ENCODE measurements around the gene VPS72. TPM values are rescaled to one million over a fixed set of nuclear protein-coding genes. Genes with fewer than 3 reads are reported as not detected.
A peak's percentile ranks its signal among the peaks of the same experiment; 100 is the strongest.

The VPS72 gene
- total RNA-seq, 1 experiment from 2014 or later = 103 TPM

DNA sequence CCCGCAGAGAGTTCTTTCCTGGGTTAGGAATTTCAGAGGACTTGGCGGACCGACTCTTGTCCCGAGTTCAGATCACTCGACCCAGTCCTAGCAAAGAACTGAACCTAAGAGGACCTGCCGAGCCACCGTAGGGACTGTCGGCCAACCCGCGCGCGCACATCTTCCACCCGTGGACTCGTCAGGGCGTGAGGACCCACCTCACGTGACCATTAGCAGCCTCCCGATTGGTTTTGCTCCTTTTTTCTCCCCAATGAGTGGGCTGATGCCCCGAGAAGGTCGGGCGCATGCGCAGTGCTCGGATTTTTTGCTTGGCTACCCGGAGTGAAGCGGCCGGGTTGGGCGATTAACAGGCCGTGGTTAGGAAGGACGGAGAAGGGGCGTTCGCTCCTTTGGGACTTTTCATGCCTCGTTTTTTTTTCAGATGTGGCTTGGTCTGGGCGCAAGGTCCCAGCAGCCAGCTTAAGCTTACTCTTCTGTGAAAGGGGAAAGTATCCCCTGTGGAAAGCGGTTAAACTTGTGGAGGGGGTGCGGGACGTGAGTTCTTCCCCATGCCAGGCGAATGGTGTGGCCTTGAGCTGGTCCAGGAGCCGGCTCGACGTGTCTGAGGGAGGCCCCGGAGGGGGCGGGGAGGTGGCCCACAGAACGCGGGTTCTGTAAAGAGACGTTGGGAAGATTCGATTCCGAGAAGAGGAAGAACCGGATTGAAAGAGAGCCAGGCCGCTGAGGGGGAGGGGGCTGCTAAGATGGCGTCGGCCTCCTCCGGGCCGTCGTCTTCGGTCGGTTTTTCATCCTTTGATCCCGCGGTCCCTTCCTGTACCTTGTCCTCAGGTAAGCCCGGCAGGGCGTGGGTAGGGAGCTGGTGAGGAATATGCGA, 8.5 kb upstream of the VPS72 start, which contains the start of gene PIP5K1A (continued):
- TF ChIP-seq AR (CRISPR knock-in tag; IDR thresholded peaks at IDR 0.05) (no peak), FOXJ3 (CRISPR knock-in tag; IDR thresholded peaks at IDR 0.05; ENCODE audit: borderline replicate concordance) (0 out of 2 replicates have a peak, but pooled peaks have one; percentile 31), MAX (CRISPR knock-in tag; IDR thresholded peaks at IDR 0.05) (peak; percentile 64; the same call in 1 of the 2 replicates), NFE2L1 (CRISPR knock-in tag; IDR thresholded peaks at IDR 0.05) (no peak), ZNF512 (CRISPR knock-in tag; IDR thresholded peaks at IDR 0.05; ENCODE audit: borderline replicate concordance) (no peak), ZSCAN18 (CRISPR knock-in tag; IDR thresholded peaks at IDR 0.05) (no peak), RELA (CRISPR knock-in tag; IDR thresholded peaks at IDR 0.05; ENCODE audit: borderline replicate concordance) (no peak), HMGA2 (CRISPR knock-in tag; IDR thresholded peaks at IDR 0.05) (no peak)

GRCh38 chr1:151197863-151198253, 7.9 kb upstream of the VPS72 start:
- DNase-seq (ENCODE audit: low spot score) (no peak), ATAC-seq (no peak)
- H3K36me3 Mint-ChIP-seq = peaks cover 14% of the 10 kb centered on the region
- ChIA-PET CTCF (interaction anchor here (1.9 to 2.0 kb wide), 2 partner anchors 54 to 57 kb away, joined by 4 to 7 read pairs; partner anchors contain the start of gene PSMD4), POLR2A (no interaction called here)
- no peaks in the 10 kb centered on the region for H3K9me3 Mint-ChIP-seq
- peak overlapping the region; percentile 99 for H3K4me3 Mint-ChIP-seq
- H3K27ac Mint-ChIP-seq = peak overlapping the region; percentile 99
- H3K27me3 Mint-ChIP-seq (ENCODE audit: low read depth) = no peaks in the 10 kb centered on the region; the same call in 1 of the 2 replicates
- peaks cover 25% of the 10 kb centered on the region for H3K4me1 Mint-ChIP-seq
- TF ChIP-seq OVOL2 (CRISPR knock-in tag; IDR thresholded peaks at IDR 0.05; ENCODE audit: borderline replicate concordance) (no peak), HMGA2 (CRISPR knock-in tag; IDR thresholded peaks at IDR 0.05) (no peak), CTCF (IDR thresholded peaks at IDR 0.05) (no peak), TEAD1 (CRISPR knock-in tag; IDR thresholded peaks at IDR 0.05) (no peak), ARID4B (CRISPR knock-in tag; IDR thresholded peaks at IDR 0.05; ENCODE audit: borderline replicate concordance) (no peak), ZNF396 (CRISPR knock-in tag; IDR thresholded peaks at IDR 0.05; ENCODE audit: borderline replicate concordance) (no peak), RELA (CRISPR knock-in tag; IDR thresholded peaks at IDR 0.05; ENCODE audit: borderline replicate concordance) (no peak)
- TF ChIP-seq, protein P1, sequence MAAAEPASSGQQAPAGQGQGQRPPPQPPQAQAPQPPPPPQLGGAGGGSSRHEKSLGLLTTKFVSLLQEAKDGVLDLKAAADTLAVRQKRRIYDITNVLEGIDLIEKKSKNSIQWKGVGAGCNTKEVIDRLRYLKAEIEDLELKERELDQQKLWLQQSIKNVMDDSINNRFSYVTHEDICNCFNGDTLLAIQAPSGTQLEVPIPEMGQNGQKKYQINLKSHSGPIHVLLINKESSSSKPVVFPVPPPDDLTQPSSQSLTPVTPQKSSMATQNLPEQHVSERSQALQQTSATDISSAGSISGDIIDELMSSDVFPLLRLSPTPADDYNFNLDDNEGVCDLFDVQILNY (CRISPR knock-in tag; IDR thresholded peaks at IDR 0.05) = no peak
- TF ChIP-seq, protein P2, sequence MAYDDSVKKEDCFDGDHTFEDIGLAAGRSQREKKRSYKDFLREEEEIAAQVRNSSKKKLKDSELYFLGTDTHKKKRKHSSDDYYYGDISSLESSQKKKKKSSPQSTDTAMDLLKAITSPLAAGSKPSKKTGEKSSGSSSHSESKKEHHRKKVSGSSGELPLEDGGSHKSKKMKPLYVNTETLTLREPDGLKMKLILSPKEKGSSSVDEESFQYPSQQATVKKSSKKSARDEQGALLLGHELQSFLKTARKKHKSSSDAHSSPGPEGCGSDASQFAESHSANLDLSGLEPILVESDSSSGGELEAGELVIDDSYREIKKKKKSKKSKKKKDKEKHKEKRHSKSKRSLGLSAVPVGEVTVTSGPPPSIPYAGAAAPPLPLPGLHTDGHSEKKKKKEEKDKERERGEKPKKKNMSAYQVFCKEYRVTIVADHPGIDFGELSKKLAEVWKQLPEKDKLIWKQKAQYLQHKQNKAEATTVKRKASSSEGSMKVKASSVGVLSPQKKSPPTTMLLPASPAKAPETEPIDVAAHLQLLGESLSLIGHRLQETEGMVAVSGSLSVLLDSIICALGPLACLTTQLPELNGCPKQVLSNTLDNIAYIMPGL (CRISPR knock-in tag; IDR thresholded peaks at IDR 0.05) = no peak
